Measurements from ENCODE around the gene ATP8A2. TPM values are rescaled to one million over a fixed set of nuclear protein-coding genes. Genes with fewer than 3 reads are reported as not detected.

ATP8A2 gene
- total and polyA plus RNA-seq, 2 of the 8 experiments (the other 6 are each of a cell fraction or from before 2014, with no cell fraction given), result 2.4 to 8.3 TPM

- TF ChIP-seq, protein P1, sequence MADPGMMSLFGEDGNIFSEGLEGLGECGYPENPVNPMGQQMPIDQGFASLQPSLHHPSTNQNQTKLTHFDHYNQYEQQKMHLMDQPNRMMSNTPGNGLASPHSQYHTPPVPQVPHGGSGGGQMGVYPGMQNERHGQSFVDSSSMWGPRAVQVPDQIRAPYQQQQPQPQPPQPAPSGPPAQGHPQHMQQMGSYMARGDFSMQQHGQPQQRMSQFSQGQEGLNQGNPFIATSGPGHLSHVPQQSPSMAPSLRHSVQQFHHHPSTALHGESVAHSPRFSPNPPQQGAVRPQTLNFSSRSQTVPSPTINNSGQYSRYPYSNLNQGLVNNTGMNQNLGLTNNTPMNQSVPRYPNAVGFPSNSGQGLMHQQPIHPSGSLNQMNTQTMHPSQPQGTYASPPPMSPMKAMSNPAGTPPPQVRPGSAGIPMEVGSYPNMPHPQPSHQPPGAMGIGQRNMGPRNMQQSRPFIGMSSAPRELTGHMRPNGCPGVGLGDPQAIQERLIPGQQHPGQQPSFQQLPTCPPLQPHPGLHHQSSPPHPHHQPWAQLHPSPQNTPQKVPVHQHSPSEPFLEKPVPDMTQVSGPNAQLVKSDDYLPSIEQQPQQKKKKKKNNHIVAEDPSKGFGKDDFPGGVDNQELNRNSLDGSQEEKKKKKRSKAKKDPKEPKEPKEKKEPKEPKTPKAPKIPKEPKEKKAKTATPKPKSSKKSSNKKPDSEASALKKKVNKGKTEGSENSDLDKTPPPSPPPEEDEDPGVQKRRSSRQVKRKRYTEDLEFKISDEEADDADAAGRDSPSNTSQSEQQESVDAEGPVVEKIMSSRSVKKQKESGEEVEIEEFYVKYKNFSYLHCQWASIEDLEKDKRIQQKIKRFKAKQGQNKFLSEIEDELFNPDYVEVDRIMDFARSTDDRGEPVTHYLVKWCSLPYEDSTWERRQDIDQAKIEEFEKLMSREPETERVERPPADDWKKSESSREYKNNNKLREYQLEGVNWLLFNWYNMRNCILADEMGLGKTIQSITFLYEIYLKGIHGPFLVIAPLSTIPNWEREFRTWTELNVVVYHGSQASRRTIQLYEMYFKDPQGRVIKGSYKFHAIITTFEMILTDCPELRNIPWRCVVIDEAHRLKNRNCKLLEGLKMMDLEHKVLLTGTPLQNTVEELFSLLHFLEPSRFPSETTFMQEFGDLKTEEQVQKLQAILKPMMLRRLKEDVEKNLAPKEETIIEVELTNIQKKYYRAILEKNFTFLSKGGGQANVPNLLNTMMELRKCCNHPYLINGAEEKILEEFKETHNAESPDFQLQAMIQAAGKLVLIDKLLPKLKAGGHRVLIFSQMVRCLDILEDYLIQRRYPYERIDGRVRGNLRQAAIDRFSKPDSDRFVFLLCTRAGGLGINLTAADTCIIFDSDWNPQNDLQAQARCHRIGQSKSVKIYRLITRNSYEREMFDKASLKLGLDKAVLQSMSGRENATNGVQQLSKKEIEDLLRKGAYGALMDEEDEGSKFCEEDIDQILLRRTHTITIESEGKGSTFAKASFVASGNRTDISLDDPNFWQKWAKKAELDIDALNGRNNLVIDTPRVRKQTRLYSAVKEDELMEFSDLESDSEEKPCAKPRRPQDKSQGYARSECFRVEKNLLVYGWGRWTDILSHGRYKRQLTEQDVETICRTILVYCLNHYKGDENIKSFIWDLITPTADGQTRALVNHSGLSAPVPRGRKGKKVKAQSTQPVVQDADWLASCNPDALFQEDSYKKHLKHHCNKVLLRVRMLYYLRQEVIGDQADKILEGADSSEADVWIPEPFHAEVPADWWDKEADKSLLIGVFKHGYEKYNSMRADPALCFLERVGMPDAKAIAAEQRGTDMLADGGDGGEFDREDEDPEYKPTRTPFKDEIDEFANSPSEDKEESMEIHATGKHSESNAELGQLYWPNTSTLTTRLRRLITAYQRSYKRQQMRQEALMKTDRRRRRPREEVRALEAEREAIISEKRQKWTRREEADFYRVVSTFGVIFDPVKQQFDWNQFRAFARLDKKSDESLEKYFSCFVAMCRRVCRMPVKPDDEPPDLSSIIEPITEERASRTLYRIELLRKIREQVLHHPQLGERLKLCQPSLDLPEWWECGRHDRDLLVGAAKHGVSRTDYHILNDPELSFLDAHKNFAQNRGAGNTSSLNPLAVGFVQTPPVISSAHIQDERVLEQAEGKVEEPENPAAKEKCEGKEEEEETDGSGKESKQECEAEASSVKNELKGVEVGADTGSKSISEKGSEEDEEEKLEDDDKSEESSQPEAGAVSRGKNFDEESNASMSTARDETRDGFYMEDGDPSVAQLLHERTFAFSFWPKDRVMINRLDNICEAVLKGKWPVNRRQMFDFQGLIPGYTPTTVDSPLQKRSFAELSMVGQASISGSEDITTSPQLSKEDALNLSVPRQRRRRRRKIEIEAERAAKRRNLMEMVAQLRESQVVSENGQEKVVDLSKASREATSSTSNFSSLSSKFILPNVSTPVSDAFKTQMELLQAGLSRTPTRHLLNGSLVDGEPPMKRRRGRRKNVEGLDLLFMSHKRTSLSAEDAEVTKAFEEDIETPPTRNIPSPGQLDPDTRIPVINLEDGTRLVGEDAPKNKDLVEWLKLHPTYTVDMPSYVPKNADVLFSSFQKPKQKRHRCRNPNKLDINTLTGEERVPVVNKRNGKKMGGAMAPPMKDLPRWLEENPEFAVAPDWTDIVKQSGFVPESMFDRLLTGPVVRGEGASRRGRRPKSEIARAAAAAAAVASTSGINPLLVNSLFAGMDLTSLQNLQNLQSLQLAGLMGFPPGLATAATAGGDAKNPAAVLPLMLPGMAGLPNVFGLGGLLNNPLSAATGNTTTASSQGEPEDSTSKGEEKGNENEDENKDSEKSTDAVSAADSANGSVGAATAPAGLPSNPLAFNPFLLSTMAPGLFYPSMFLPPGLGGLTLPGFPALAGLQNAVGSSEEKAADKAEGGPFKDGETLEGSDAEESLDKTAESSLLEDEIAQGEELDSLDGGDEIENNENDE (IDR thresholded peaks at IDR 0.05; ENCODE audit: insufficient replicate concordance, low read length), result no peak
- TF ChIP-seq CTBP2 (IDR thresholded peaks at IDR 0.05; ENCODE audit: borderline replicate concordance, insufficient read depth, insufficient read length, low read length), result no peak
- no peak for TF ChIP-seq SP1 (IDR thresholded peaks at IDR 0.05; ENCODE audit: low read depth, low read length)
- TF ChIP-seq POLR2A (IDR thresholded peaks at IDR 0.05; ENCODE audit: control extremely low read depth in 1 of 2, low read depth in 2 of 2, low read length in 2 of 2), result no peak
- no peak for TF ChIP-seq KDM5A (IDR thresholded peaks at IDR 0.05; ENCODE audit: low read length)
- TF ChIP-seq EGR1 (IDR thresholded peaks at IDR 0.05; ENCODE audit: borderline replicate concordance, low read depth, low read length), result no peak
- TF ChIP-seq, protein P2, sequence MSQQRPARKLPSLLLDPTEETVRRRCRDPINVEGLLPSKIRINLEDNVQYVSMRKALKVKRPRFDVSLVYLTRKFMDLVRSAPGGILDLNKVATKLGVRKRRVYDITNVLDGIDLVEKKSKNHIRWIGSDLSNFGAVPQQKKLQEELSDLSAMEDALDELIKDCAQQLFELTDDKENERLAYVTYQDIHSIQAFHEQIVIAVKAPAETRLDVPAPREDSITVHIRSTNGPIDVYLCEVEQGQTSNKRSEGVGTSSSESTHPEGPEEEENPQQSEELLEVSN (IDR thresholded peaks at IDR 0.05), result no peak
- TF ChIP-seq HDAC2 (IDR thresholded peaks at IDR 0.05; ENCODE audit: borderline replicate concordance in 1 of 2, low read depth in 2 of 2, low read length in 2 of 2), result no peak
- TF ChIP-seq RAD21 (IDR thresholded peaks at IDR 0.05 in 1 of 2, conservative IDR thresholded peaks at IDR 0.05 in 1 of 2; ENCODE audit: low read depth in 2 of 2, low read length in 2 of 2), result no peak
- no peak for TF ChIP-seq CBX5 (IDR thresholded peaks at IDR 0.05; ENCODE audit: low read depth, low read length)
- no peak for TF ChIP-seq RFX5 (IDR thresholded peaks at IDR 0.05; ENCODE audit: borderline replicate concordance, low read depth, low read length)
Measured at GRCh38 chr13:25324100-25324499, 47.7 kb upstream of the ATP8A2 start (continued).

Measured in H1 (cell line).